Activated CD8-positive, alpha-beta T cell treated with anti-CD3 and anti-CD28 coated beads for 36 hours (primary cell): ENCODE results near the gene DGKI. TPM values are rescaled to one million over a fixed set of nuclear protein-coding genes. Genes with fewer than 3 reads are reported as not detected.

Source experiments
- ATAC-seq: fragments of 200-7000 bp; cut with Tn5 transposase; one replicate; pipeline ENCODE4 v1.10.0; 2021; ENCODE audit warnings: mild to moderate bottlenecking, moderate library complexity
- CTCF ChIA-PET: fragments of 350-600 bp; sonication (Branson Sonifier 250); formaldehyde crosslinking; loops from one replicate; lab custom pipeline; 2021; ENCODE audit warnings: antibody characterized with exemption; lab: Charles Lee
- POLR2A ChIA-PET: fragments of 350-600 bp; sonication (Branson Sonifier 250); formaldehyde crosslinking; loops from one replicate; lab custom pipeline; 2021; ENCODE audit warnings: antibody characterized with exemption; lab: Charles Lee
- DNase-seq: peaks from one replicate; pipeline ENCODE4 v3.0.0-alpha.2; 2020
- H3K27ac Mint-ChIP-seq: one replicate; pipeline ENCODE4 v1.8.0; 2021; ENCODE audit warnings: mild to moderate bottlenecking, mixed read lengths
- H3K27me3 Mint-ChIP-seq: one replicate; pipeline ENCODE4 v1.8.0; 2021; ENCODE audit warnings: mixed read lengths
- H3K36me3 Mint-ChIP-seq: one replicate; pipeline ENCODE4 v1.8.0; 2021; ENCODE audit warnings: low read depth, mixed read lengths
- H3K4me1 Mint-ChIP-seq: one replicate; pipeline ENCODE4 v1.8.0; 2021; ENCODE audit warnings: low read depth, mixed read lengths
- H3K4me3 Mint-ChIP-seq: one replicate; pipeline ENCODE4 v1.8.0; 2021; ENCODE audit warnings: mild to moderate bottlenecking, moderate library complexity, mixed read lengths
- H3K9me3 Mint-ChIP-seq: one replicate; pipeline ENCODE4 v1.8.0; 2021; ENCODE audit warnings: mixed read lengths
- CTCF ChIP-seq: fragments of 200-600 bp; IDR thresholded peaks from one replicate; pipeline ENCODE4 v1.8.0; 2022; ENCODE audit warnings: antibody characterized with exemption, mild to moderate bottlenecking
- intact Hi-C: fragments of 100-400 bp; cut with micrococcal nuclease; formaldehyde crosslinking; loops from one replicate; pipeline ENCODE4 v1.10.0; 2022
- total RNA-seq, 2 experiments: library from RNA; stranded (reverse); gene quantifications; one replicate each; pipeline ENCODE4 v1.2.3, GENCODE V29; 2021

DGKI gene
- total RNA-seq, 2 experiments from 2014 or later: 0.38 to 0.65 TPM

GRCh38 chr7:137626469-137627067, 220.2 kb downstream of the DGKI start:
- Mint-ChIP-seq H3K36me3 (no peaks in the 10 kb centered on the region), H3K27me3 (peaks cover 14% of the 10 kb centered on the region), H3K27ac (no peak overlapping the region), H3K9me3 (no peaks in the 10 kb centered on the region), H3K4me3 (no peak overlapping the region), H3K4me1 (no peaks in the 10 kb centered on the region)
- intact Hi-C loops: no loop called here
- DNase-seq: peak; percentile 56
- ChIA-PET CTCF (interaction anchor here (0.6 to 2.7 kb wide), 14 partner anchors 9 to 1513 kb away, joined by 3 to 31 read pairs (median 3); no protein-coding TSS in a partner anchor), POLR2A (interaction anchor here (1.0 kb wide), 1 partner anchor 24 kb away, joined by 3 read pairs; no protein-coding TSS in a partner anchor)
- peak; percentile 76 for TF ChIP-seq CTCF
- ATAC-seq: peak; percentile 37

GRCh38 chr7:137625197-137625596, 221.6 kb downstream of the DGKI start:
- ATAC-seq: no peak
- ChIA-PET POLR2A (no interaction called here), CTCF (interaction anchor here (1.1 to 2.4 kb wide), 7 partner anchors 9 to 61 kb away, joined by 3 to 13 read pairs (median 8); no protein-coding TSS in a partner anchor)
- DNase-seq: no peak
- Mint-ChIP-seq H3K36me3 (no peaks in the 10 kb centered on the region), H3K9me3 (no peaks in the 10 kb centered on the region), H3K27me3 (peaks cover 14% of the 10 kb centered on the region), H3K4me3 (no peak overlapping the region), H3K27ac (no peak overlapping the region), H3K4me1 (no peaks in the 10 kb centered on the region)
- TF ChIP-seq CTCF: no peak
- intact Hi-C loops: no loop called here

- H3K36me3 Mint-ChIP-seq: no peaks in the 10 kb centered on the region
- no peak overlapping the region for H3K4me3 Mint-ChIP-seq
- H3K27ac Mint-ChIP-seq: no peak overlapping the region
Measured at GRCh38 chr7:137619181-137619580, 227.6 kb downstream of the DGKI start.

GRCh38 chr7:137618748-137619147, 228.0 kb downstream of the DGKI start:
- CTCF ChIA-PET: no interaction called here
- Mint-ChIP-seq H3K27ac (no peak overlapping the region), H3K4me1 (no peaks in the 10 kb centered on the region), H3K27me3 (peaks cover 5% of the 10 kb centered on the region), H3K36me3 (no peaks in the 10 kb centered on the region), H3K9me3 (no peaks in the 10 kb centered on the region), H3K4me3 (no peak overlapping the region)
- DNase-seq: no peak
- ATAC-seq: no peak
- POLR2A ChIA-PET: no interaction called here
- TF ChIP-seq CTCF: no peak
- intact Hi-C loops: no loop called here

More at GRCh38 chr7:137619181-137619580, 227.6 kb downstream of the DGKI start:
- ChIA-PET POLR2A (no interaction called here), CTCF (no interaction called here)
- Mint-ChIP-seq H3K9me3 (no peaks in the 10 kb centered on the region), H3K27me3 (peaks cover 5% of the 10 kb centered on the region), H3K4me1 (no peaks in the 10 kb centered on the region)
- intact Hi-C loops: no loop called here
- ATAC-seq (no peak), DNase-seq (no peak)
- no peak for TF ChIP-seq CTCF

- Mint-ChIP-seq H3K9me3 (no peaks in the 10 kb centered on the region), H3K36me3 (no peaks in the 10 kb centered on the region), H3K27ac (no peak overlapping the region), H3K27me3 (peaks cover 9% of the 10 kb centered on the region), H3K4me3 (no peak overlapping the region), H3K4me1 (no peaks in the 10 kb centered on the region)
- TF ChIP-seq CTCF: no peak
- POLR2A ChIA-PET: no interaction called here
- intact Hi-C loops: no loop called here
- CTCF ChIA-PET: interaction anchor here (4.5 kb wide), 1 partner anchor 14 kb away, joined by 31 read pairs; no protein-coding TSS in a partner anchor
- no peak for ATAC-seq
- no peak for DNase-seq
Measured at GRCh38 chr7:137613006-137613525, 233.7 kb downstream of the DGKI start.
